Esophagus muscularis mucosa (tissue), 3 donors: ENCODE measurements around the gene SMIM24.

Experiments used
- CTCF ChIP-seq, 3 experiments: fragments of 200-600 bp in 2 of 3; fragments of 450-650 bp in 1 of 3; sonication (generic) in 2 of 3; IDR thresholded peaks; one replicate each; pipeline ENCODE4 v1.5.1; 2017 to 2019; ENCODE audit warnings: antibody characterized with exemption in 3 of 3, mild to moderate bottlenecking in 2 of 3, moderate library complexity in 1 of 3
- POLR2A ChIP-seq: fragments of 450-650 bp; IDR thresholded peaks from one replicate; pipeline ENCODE4 v1.6.1; 2017; ENCODE audit warnings: antibody characterized with exemption, moderate library complexity, mild to moderate bottlenecking, low read depth

GRCh38 chr19:3513229-3514140 is 33.2 kb upstream of the SMIM24 start:
- TF ChIP-seq CTCF (IDR thresholded peaks at IDR 0.05) (no peak), POLR2A (no peak)
